ENCODE data around the gene SKAP2.
A peak's percentile ranks its signal among the peaks of the same experiment; 100 is the strongest.

Gene SKAP2

DNA sequence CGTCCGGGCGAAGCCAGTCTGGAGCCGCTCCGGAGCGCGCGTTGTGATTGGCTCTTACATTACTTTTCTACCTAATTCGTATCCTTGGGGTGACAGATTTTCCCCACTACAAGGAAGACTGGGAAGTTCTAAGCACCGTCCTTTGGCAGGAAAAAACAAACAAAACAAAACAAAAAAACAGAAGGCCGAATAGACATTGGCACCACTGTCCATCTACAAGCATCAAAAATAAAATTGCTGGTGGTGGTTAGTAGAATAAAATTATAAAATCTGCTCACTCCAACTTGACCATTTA is 651 bp upstream of the SKAP2 start:
- H3K9me3 ChIP-seq: no peaks in the 10 kb centered on the region
- no peak for DNase-seq
- H3K36me3 ChIP-seq: no peaks in the 10 kb centered on the region
- H3K4me3 ChIP-seq (ENCODE audit: low read depth, low read length): peak overlapping the region; percentile 77
- H3K27me3 ChIP-seq: peaks cover 26% of the 10 kb centered on the region
- H3K4me1 ChIP-seq: no peaks in the 10 kb centered on the region
- TF ChIP-seq CTCF (IDR thresholded peaks at IDR 0.05; ENCODE audit: low read depth, low read length): no peak

GRCh38 chr7:26863518-26864308 is 677 bp downstream of the SKAP2 start:
- DNase-seq: no peak
- H3K4me3 ChIP-seq (ENCODE audit: low read depth, low read length): peak overlapping the region; percentile 77
- TF ChIP-seq CTCF (IDR thresholded peaks at IDR 0.05; ENCODE audit: low read depth, low read length): no peak
- H3K4me1 ChIP-seq: no peaks in the 10 kb centered on the region
- peaks cover 36% of the 10 kb centered on the region for H3K27me3 ChIP-seq
- no peaks in the 10 kb centered on the region for H3K36me3 ChIP-seq
- H3K9me3 ChIP-seq: no peaks in the 10 kb centered on the region

GRCh38 chr7:26862834-26863233 is 1.6 kb downstream of the SKAP2 start:
- Histone ChIP-seq H3K36me3 (no peaks in the 10 kb centered on the region), H3K4me3 (ENCODE audit: low read depth, low read length) (no peak overlapping the region), H3K9me3 (no peaks in the 10 kb centered on the region), H3K27me3 (peaks cover 45% of the 10 kb centered on the region), H3K4me1 (no peaks in the 10 kb centered on the region)
- TF ChIP-seq CTCF (IDR thresholded peaks at IDR 0.05; ENCODE audit: low read depth, low read length): no peak
- no peak for DNase-seq

- no peak for DNase-seq
- H3K27me3 ChIP-seq: peaks cover 61% of the 10 kb centered on the region
- H3K4me3 ChIP-seq (ENCODE audit: low read depth, low read length): no peak overlapping the region
- no peak for TF ChIP-seq CTCF (IDR thresholded peaks at IDR 0.05; ENCODE audit: low read depth, low read length)
- no peaks in the 10 kb centered on the region for H3K36me3 ChIP-seq
- no peaks in the 10 kb centered on the region for H3K4me1 ChIP-seq
- no peaks in the 10 kb centered on the region for H3K9me3 ChIP-seq
Observed at GRCh38 chr7:26861050-26861449, 3.3 kb downstream of the SKAP2 start.

- no peaks in the 10 kb centered on the region for H3K36me3 ChIP-seq
- TF ChIP-seq CTCF (IDR thresholded peaks at IDR 0.05; ENCODE audit: low read depth, low read length): no peak
- no peak overlapping the region for H3K4me3 ChIP-seq (ENCODE audit: low read depth, low read length)
- peaks cover 67% of the 10 kb centered on the region for H3K27me3 ChIP-seq
- H3K9me3 ChIP-seq: no peaks in the 10 kb centered on the region
- DNase-seq: no peak
- H3K4me1 ChIP-seq: no peaks in the 10 kb centered on the region
Observed at GRCh38 chr7:26860361-26860760, 4.0 kb downstream of the SKAP2 start.

GRCh38 chr7:26859720-26860119 is 4.7 kb downstream of the SKAP2 start:
- H3K27me3 ChIP-seq: peaks cover 73% of the 10 kb centered on the region
- H3K36me3 ChIP-seq: no peaks in the 10 kb centered on the region
- H3K4me3 ChIP-seq (ENCODE audit: low read depth, low read length): no peak overlapping the region
- TF ChIP-seq CTCF (IDR thresholded peaks at IDR 0.05; ENCODE audit: low read depth, low read length): no peak
- no peaks in the 10 kb centered on the region for H3K9me3 ChIP-seq
- no peak for DNase-seq
- no peaks in the 10 kb centered on the region for H3K4me1 ChIP-seq
